T-helper 2 cell treated with Interferon-gamma antibody and Interleukin-4, amounts not matched to agents 100 ng/mL and 5 ng/mL, for 36 hours (primary cell): ENCODE data around the gene RELN. TPM values are rescaled to one million over a fixed set of nuclear protein-coding genes. Genes with fewer than 3 reads are reported as not detected.
"Not testable (repeated sequence)": the region's sequence is repeated elsewhere in the genome, so short reads cannot be mapped to it uniquely, and the experiment has no call there.

Experiments used
- intact Hi-C: fragments of 100-400 bp; cut with micrococcal nuclease; formaldehyde crosslinking; loops from one replicate; pipeline ENCODE4 v1.15.1; 2023
- total RNA-seq: library from RNA; stranded (reverse); gene quantifications from 2 replicates; pipeline ENCODE4 v1.2.3, GENCODE V29; 2022

Gene RELN
- total RNA-seq: not detected in 2 replicates

- intact Hi-C loops: no loop called here
Observed at GRCh38 chr7:103989200-103989784, at the start of gene RELN. TSS of gene RELN (minus strand) at chr7:103989658. CDS start at chr7:103989356, 302 bp downstream.

- intact Hi-C loops: no loop called here
Observed at GRCh38 chr7:104038136-104038535, 48.7 kb upstream of the RELN start.

GRCh38 chr7:104036889-104037288 is 47.4 kb upstream of the RELN start:
- intact Hi-C loops: not testable (repeated sequence)

GRCh38 chr7:104035351-104035750 is 45.9 kb upstream of the RELN start:
- intact Hi-C loops: no loop called here

- intact Hi-C loops: no loop called here
Observed at GRCh38 chr7:104034679-104035078, 45.2 kb upstream of the RELN start.

- intact Hi-C loops: no loop called here
Observed at GRCh38 chr7:104033837-104034236, 44.4 kb upstream of the RELN start.

GRCh38 chr7:104032486-104032885 is 43.0 kb upstream of the RELN start:
- intact Hi-C loops: no loop called here

GRCh38 chr7:104029765-104030164 is 40.3 kb upstream of the RELN start:
- intact Hi-C loops: no loop called here

GRCh38 chr7:104024632-104025031 is 35.2 kb upstream of the RELN start:
- intact Hi-C loops: no loop called here

GRCh38 chr7:104023100-104023499 is 33.6 kb upstream of the RELN start:
- intact Hi-C loops: no loop called here

- intact Hi-C loops: no loop called here
Observed at GRCh38 chr7:104018425-104018824, 29.0 kb upstream of the RELN start.

GRCh38 chr7:104017001-104017400 is 27.5 kb upstream of the RELN start:
- intact Hi-C loops: no loop called here

- intact Hi-C loops: no loop called here
Observed at GRCh38 chr7:104012835-104013234, 23.4 kb upstream of the RELN start.

GRCh38 chr7:104011829-104012228 is 22.4 kb upstream of the RELN start:
- intact Hi-C loops: no loop called here

GRCh38 chr7:104010052-104010909 is 20.8 kb upstream of the RELN start:
- intact Hi-C loops: no loop called here

GRCh38 chr7:104008107-104008506 is 18.6 kb upstream of the RELN start:
- intact Hi-C loops: no loop called here

GRCh38 chr7:104007614-104008013 is 18.2 kb upstream of the RELN start:
- intact Hi-C loops: no loop called here

GRCh38 chr7:104005197-104005596 is 15.7 kb upstream of the RELN start:
- intact Hi-C loops: no loop called here

GRCh38 chr7:103996639-103997038 is 7.2 kb upstream of the RELN start:
- intact Hi-C loops: no loop called here

GRCh38 chr7:103996017-103996551 is 6.6 kb upstream of the RELN start:
- intact Hi-C loops: no loop called here

GRCh38 chr7:103995554-103995953 is 6.1 kb upstream of the RELN start:
- intact Hi-C loops: no loop called here

- intact Hi-C loops: no loop called here
Observed at GRCh38 chr7:103993551-103993950, 4.1 kb upstream of the RELN start.

GRCh38 chr7:103991406-103991805 is 1.9 kb upstream of the RELN start:
- intact Hi-C loops: no loop called here
